Measurements from ENCODE around the gene PPIL4. TPM values are rescaled to one million over a fixed set of nuclear protein-coding genes. Genes with fewer than 3 reads are reported as not detected.
"Not testable (repeated sequence)": the region's sequence is repeated elsewhere in the genome, so short reads cannot be mapped to it uniquely, and the experiment has no call there.

Gene PPIL4
- total RNA-seq, 4 donors from 2014 or later = 10.1 to 30.5 (median 19.0) TPM

- intact Hi-C loops (cut with DNase I; ENCODE audit: low total_unique reads) = not testable (repeated sequence)
These were observed 51.0 kb downstream of the PPIL4 start for GRCh38 chr6:149494810-149495209.

GRCh38 chr6:149493761-149494320 is 52.0 kb downstream of the PPIL4 start:
- TF ChIP-seq CTCF (IDR thresholded peaks at IDR 0.05) = no peak
- no peak for TF ChIP-seq EP300 (IDR thresholded peaks at IDR 0.05; ENCODE audit: low read depth)
- no peak for TF ChIP-seq POLR2A (IDR thresholded peaks at IDR 0.05)
- no peak for TF ChIP-seq POLR2AphosphoS5 (IDR thresholded peaks at IDR 0.05)
- peak overlapping the region; percentile 52 to 70 (median 60) for H3K27ac ChIP-seq
- intact Hi-C loops (cut with DNase I; ENCODE audit: low total_unique reads) (no loop called here), in situ Hi-C loops (cut with MboI; ENCODE audit: low pct_ligation_motif_present in 1 of 4, low pct_unique_long_range_greater_than_20kb in 1 of 4, low sequenced_read_pairs in 3 of 4) (no loop called here)
- no peak overlapping the region for H3K4me3 ChIP-seq
- H3K27me3 ChIP-seq = no peaks in the 10 kb centered on the region
- peaks cover 0 to 39% (median 16%) of the 10 kb centered on the region in 4 donors for H3K4me1 ChIP-seq
- H3K9me3 ChIP-seq = no peaks in the 10 kb centered on the region
- WGBS, 2 donors (ENCODE audit: low coverage in 1 of 2) = 59 to 68% methylated on average over 5 to 7 of the region's 7 CpGs
- peak; percentile 63 for DNase-seq
- no peaks in the 10 kb centered on the region for H3K36me3 ChIP-seq

More at GRCh38 chr6:149494810-149495209, 51.0 kb downstream of the PPIL4 start:
- H3K36me3 ChIP-seq; H3K9me3 ChIP-seq; H3K4me3 ChIP-seq; DNase-seq; H3K27me3 ChIP-seq; in situ Hi-C loops (cut with MboI; ENCODE audit: low pct_ligation_motif_present in 1 of 4, low pct_unique_long_range_greater_than_20kb in 1 of 4, low sequenced_read_pairs in 3 of 4): not testable (repeated sequence)
- Histone ChIP-seq H3K4me1 (peaks cover 0 to 46% (median 17%) of the 10 kb centered on the region in 4 donors), H3K27ac (peak overlapping the region in 3 of 4 donors; percentile 52 to 70 (median 60))
- 76 to 77% methylated on average over 4 of the region's 4 CpGs for WGBS, 2 donors (ENCODE audit: low coverage in 1 of 2)

- in situ Hi-C loops (cut with MboI; ENCODE audit: low pct_ligation_motif_present in 1 of 4, low pct_unique_long_range_greater_than_20kb in 1 of 4, low sequenced_read_pairs in 3 of 4) (no loop called here), intact Hi-C loops (cut with DNase I; ENCODE audit: low total_unique reads) (no loop called here)
- H3K27ac ChIP-seq = peak overlapping the region; percentile 52 to 70 (median 60)
- no peak for DNase-seq
- no peak overlapping the region for H3K4me3 ChIP-seq
- no peaks in the 10 kb centered on the region for H3K9me3 ChIP-seq
- 78 to 82% methylated on average over 3 to 4 of the region's 4 CpGs for WGBS, 2 donors (ENCODE audit: low coverage in 1 of 2)
- H3K27me3 ChIP-seq = no peaks in the 10 kb centered on the region
- TF ChIP-seq EP300 (IDR thresholded peaks at IDR 0.05; ENCODE audit: low read depth) (no peak), CTCF (IDR thresholded peaks at IDR 0.05) (no peak), POLR2A (IDR thresholded peaks at IDR 0.05) (no peak), POLR2AphosphoS5 (IDR thresholded peaks at IDR 0.05) (no peak)
- H3K4me1 ChIP-seq = peaks cover 0 to 32% (median 9%) of the 10 kb centered on the region in 4 donors
- no peaks in the 10 kb centered on the region for H3K36me3 ChIP-seq
These were observed 53.0 kb downstream of the PPIL4 start for GRCh38 chr6:149492798-149493343.

- TF ChIP-seq CTCF (IDR thresholded peaks at IDR 0.05) = no peak
- TF ChIP-seq POLR2A (IDR thresholded peaks at IDR 0.05) = no peak
- no peaks in the 10 kb centered on the region for H3K27me3 ChIP-seq
- intact Hi-C loops (cut with DNase I; ENCODE audit: low total_unique reads) (no loop called here), in situ Hi-C loops (cut with MboI; ENCODE audit: low pct_ligation_motif_present in 1 of 4, low pct_unique_long_range_greater_than_20kb in 1 of 4, low sequenced_read_pairs in 3 of 4) (no loop called here)
- no peaks in the 10 kb centered on the region for H3K9me3 ChIP-seq
- H3K27ac ChIP-seq = no peak overlapping the region
- 89 to 94% methylated on average over 4 of the region's 4 CpGs for WGBS, 2 donors (ENCODE audit: low coverage in 1 of 2)
- no peaks in the 10 kb centered on the region for H3K36me3 ChIP-seq
- DNase-seq = no peak
- H3K4me3 ChIP-seq = no peak overlapping the region
- H3K4me1 ChIP-seq = peaks cover 4 to 26% (median 14%) of the 10 kb centered on the region in 4 donors
These were observed 55.9 kb downstream of the PPIL4 start for GRCh38 chr6:149489967-149490366.

- DNase-seq = no peak
- Histone ChIP-seq H3K9me3 (no peaks in the 10 kb centered on the region), H3K4me1 (peaks cover 4 to 24% (median 17%) of the 10 kb centered on the region in 4 donors), H3K27me3 (no peaks in the 10 kb centered on the region), H3K36me3 (no peaks in the 10 kb centered on the region), H3K4me3 (no peak overlapping the region), H3K27ac (no peak overlapping the region)
- in situ Hi-C loops (cut with MboI; ENCODE audit: low pct_ligation_motif_present in 1 of 4, low pct_unique_long_range_greater_than_20kb in 1 of 4, low sequenced_read_pairs in 3 of 4) (no loop called here), intact Hi-C loops (cut with DNase I; ENCODE audit: low total_unique reads) (no loop called here)
- TF ChIP-seq EP300 (IDR thresholded peaks at IDR 0.05; ENCODE audit: low read depth) (no peak), POLR2A (IDR thresholded peaks at IDR 0.05) (no peak), POLR2AphosphoS5 (IDR thresholded peaks at IDR 0.05) (no peak), CTCF (IDR thresholded peaks at IDR 0.05) (no peak)
- 38 to 56% methylated on average over 3 of the region's 3 CpGs for WGBS, 2 donors (ENCODE audit: low coverage in 1 of 2)
These were observed 57.0 kb downstream of the PPIL4 start for GRCh38 chr6:149488815-149489214.

Data from transverse colon (tissue), 4 donors.